RWPE1 (cell line): ENCODE measurements around the gene ACTN4.

Experiments
- CTCF ChIA-PET: fragments of 350-600 bp; sonication (Branson Sonifier 250); formaldehyde crosslinking; extraction: SDS; loops from one replicate; lab custom pipeline; 2021; lab: Yijun Ruan, JAX
- POLR2A ChIA-PET: fragments of 400-600 bp; formaldehyde crosslinking; extraction: SDS; loops from one replicate; lab custom pipeline; 2020; ENCODE audit warnings: antibody characterized with exemption; ENCODE audit not compliant: low non-redundant PET; lab: Yijun Ruan, JAX
- DNase-seq: peaks from one replicate; pipeline ENCODE4 v3.0.0; 2012; ENCODE audit warnings: low spot score
- H3K27ac ChIP-seq: fragments of 450-650 bp; 2 replicates; pipeline ENCODE4 v1.5.1; 2017
- CTCF ChIP-seq: fragments of 450-650 bp; conservative IDR thresholded peaks from 2 replicates; pipeline ENCODE4 v1.5.1; 2017; ENCODE audit warnings: low read depth, mild to moderate bottlenecking

The ACTN4 gene

DNA sequence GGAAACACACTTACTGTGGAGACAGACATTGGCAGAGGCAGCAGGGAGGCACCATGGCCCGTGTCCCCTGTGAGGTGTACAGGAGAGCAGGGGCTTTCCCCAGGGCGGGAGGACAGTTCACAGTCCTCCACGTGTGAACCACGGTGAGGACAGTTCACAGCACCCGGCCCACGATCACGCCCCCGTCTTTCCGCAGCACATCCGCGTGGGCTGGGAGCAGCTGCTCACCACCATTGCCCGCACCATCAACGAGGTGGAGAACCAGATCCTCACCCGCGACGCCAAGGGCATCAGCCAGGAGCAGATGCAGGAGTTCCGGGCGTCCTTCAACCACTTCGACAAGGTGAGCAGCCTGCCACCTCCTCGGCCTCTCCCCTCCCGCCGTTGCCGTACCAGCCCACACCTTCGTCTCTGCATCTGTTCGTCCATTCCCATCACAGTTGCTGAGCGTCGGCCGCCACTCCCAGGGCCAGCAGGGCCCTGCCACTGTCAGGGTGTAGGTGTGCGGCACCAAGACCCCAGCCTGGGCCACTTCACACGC lies 79.4 kb downstream of the ACTN4 start:
- H3K27ac ChIP-seq, result peak overlapping the region; percentile 84

DNA sequence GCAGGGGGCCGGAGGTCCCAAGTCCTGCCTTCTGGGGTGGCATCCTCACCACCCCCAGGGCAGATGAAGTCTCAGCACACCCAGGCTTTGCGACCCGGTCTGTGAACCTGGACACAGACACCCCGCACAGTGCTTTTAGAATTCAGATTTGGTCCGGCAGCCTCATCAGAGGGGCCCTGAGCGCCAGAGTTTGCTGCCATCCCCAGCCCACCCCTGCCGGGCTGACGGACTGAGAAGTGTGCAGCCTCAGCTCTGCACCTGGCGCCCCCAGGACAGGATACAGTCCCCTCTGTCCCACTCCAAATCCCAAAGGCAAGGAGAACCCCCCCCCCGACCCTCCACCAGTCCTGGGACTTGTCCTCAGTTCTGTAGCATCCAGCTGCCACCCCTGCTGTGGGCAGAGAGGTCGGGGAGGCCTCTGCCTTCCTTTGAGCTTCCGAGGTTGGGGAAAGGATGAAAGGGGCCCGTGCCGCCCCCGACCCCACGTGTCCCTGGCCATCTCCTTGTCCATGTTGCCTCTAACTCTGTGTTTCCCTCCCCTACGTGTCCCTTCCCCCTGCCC lies 79.9 kb downstream of the ACTN4 start:
- no peak for DNase-seq
- ChIA-PET CTCF (interaction anchor here (0.5 kb wide), 1 partner anchor 88 kb away, joined by 3 read pairs; no protein-coding TSS in a partner anchor), POLR2A (no interaction called here)
- H3K27ac ChIP-seq, result peak overlapping the region; percentile 84
- no peak for TF ChIP-seq CTCF

More for the DNA sequence above, 79.4 kb downstream of the ACTN4 start:
- CTCF ChIA-PET, result interaction anchor here (0.5 kb wide), 1 partner anchor 87 kb away, joined by 3 read pairs; no protein-coding TSS in a partner anchor
- POLR2A ChIA-PET, result no interaction called here
- no peak for TF ChIP-seq CTCF
- DNase-seq, result no peak

- no peak for TF ChIP-seq CTCF
- DNase-seq, result no peak
- H3K27ac ChIP-seq, result peak overlapping the region; percentile 84
- ChIA-PET CTCF (interaction anchor here (0.6 kb wide), 1 partner anchor 159 kb away, joined by 3 read pairs; no protein-coding TSS in a partner anchor), POLR2A (no interaction called here)
These were observed 80.6 kb downstream of the ACTN4 start for GRCh38 chr19:38727868-38728660.

- POLR2A ChIA-PET, result no interaction called here
- no peak for DNase-seq
- no peak for TF ChIP-seq CTCF
- CTCF ChIA-PET, result no interaction called here
- H3K27ac ChIP-seq, result peak overlapping the region; percentile 84
These were observed 81.5 kb downstream of the ACTN4 start for GRCh38 chr19:38728752-38729541.

GRCh38 chr19:38729653-38730469 lies 82.4 kb downstream of the ACTN4 start:
- peak overlapping the region; percentile 84 for H3K27ac ChIP-seq
- DNase-seq, result no peak
- TF ChIP-seq CTCF, result peak; percentile 85
- ChIA-PET CTCF (interaction anchor here (0.5 kb wide), 1 partner anchor 210 kb away, joined by 3 read pairs; no protein-coding TSS in a partner anchor), POLR2A (interaction anchor here (0.6 kb wide), 1 partner anchor 216 kb away, joined by 4 read pairs; no protein-coding TSS in a partner anchor)
